ENCODE data around the gene OPHN1. TPM values are rescaled to one million over a fixed set of nuclear protein-coding genes. Genes with fewer than 3 reads are reported as not detected.

OPHN1 gene, protein sequence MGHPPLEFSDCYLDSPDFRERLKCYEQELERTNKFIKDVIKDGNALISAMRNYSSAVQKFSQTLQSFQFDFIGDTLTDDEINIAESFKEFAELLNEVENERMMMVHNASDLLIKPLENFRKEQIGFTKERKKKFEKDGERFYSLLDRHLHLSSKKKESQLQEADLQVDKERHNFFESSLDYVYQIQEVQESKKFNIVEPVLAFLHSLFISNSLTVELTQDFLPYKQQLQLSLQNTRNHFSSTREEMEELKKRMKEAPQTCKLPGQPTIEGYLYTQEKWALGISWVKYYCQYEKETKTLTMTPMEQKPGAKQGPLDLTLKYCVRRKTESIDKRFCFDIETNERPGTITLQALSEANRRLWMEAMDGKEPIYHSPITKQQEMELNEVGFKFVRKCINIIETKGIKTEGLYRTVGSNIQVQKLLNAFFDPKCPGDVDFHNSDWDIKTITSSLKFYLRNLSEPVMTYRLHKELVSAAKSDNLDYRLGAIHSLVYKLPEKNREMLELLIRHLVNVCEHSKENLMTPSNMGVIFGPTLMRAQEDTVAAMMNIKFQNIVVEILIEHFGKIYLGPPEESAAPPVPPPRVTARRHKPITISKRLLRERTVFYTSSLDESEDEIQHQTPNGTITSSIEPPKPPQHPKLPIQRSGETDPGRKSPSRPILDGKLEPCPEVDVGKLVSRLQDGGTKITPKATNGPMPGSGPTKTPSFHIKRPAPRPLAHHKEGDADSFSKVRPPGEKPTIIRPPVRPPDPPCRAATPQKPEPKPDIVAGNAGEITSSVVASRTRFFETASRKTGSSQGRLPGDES
- 7.5 and 7.9 TPM in 2 replicates for total RNA-seq

GRCh38 chrX:68433155-68433980 is at the start of gene OPHN1:
TSS of gene OPHN1 (minus strand) at chrX:68433495. CDS start at chrX:68433020, 475 bp downstream.

Other genes starting within 250 kb of the OPHN1 start
- gene YIPF6, start 65.6 kb upstream of the OPHN1 start, total RNA-seq = 33.5 and 42.0 TPM in 2 replicates
- gene STARD8, start 214.2 kb upstream of the OPHN1 start, total RNA-seq = under 0.01 and 0.07 TPM in 2 replicates

All from nasal cavity respiratory epithelium epithelial cell of viscerocranial mucosa (primary cell).